Testis (tissue), 2 donors: Measurements from ENCODE around the gene VSTM2A.

Experiments
- POLR2A ChIP-seq: fragments of 450-650 bp; IDR thresholded peaks from one replicate; pipeline ENCODE4 v1.6.1; 2017; ENCODE audit warnings: antibody characterized with exemption, mild to moderate bottlenecking, moderate library complexity
- TF ChIP-seq, protein P1 (sequence below), 3 experiments: fragments of 450-650 bp in 2 of 3; fragments of 200-600 bp in 1 of 3; sonication (generic) in 1 of 3; IDR thresholded peaks; one replicate each; pipeline ENCODE4 v1.5.1; 2016 to 2019; ENCODE audit warnings: antibody characterized with exemption in 3 of 3, mild to moderate bottlenecking in 2 of 3, moderate library complexity in 1 of 3

DNA sequence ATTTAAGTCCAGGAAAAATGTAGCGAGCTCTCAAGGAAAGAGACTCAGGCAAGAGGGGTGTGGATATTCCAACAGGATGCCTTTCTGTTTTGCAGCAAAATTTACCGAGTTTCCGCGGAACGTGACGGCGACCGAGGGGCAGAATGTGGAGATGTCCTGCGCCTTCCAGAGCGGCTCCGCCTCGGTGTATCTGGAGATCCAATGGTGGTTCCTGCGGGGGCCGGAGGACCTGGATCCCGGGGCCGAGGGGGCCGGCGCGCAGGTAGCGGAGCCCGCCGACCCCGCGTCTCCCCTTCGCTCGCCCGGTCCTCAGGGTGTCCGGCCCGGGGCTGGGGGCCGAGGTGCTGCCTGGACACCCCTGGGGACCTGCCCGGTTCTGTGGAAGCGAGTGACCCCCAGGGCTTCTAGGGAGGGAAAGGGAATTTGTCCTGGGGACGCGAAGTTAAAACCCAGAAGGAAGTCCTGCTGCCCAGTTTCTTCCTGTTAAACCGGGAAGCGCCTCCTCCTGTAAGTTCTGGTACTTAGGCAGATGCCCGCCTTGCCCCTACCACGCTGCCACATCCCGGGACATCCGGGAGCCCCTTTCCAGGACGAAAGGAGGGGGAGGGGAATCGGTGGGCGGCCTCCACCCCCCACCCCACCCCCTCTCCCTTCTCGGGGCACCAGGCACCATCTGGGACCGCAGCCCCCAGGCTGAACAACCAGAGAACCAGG, 2.5 kb downstream of the VSTM2A start:
- TF ChIP-seq, protein P1, sequence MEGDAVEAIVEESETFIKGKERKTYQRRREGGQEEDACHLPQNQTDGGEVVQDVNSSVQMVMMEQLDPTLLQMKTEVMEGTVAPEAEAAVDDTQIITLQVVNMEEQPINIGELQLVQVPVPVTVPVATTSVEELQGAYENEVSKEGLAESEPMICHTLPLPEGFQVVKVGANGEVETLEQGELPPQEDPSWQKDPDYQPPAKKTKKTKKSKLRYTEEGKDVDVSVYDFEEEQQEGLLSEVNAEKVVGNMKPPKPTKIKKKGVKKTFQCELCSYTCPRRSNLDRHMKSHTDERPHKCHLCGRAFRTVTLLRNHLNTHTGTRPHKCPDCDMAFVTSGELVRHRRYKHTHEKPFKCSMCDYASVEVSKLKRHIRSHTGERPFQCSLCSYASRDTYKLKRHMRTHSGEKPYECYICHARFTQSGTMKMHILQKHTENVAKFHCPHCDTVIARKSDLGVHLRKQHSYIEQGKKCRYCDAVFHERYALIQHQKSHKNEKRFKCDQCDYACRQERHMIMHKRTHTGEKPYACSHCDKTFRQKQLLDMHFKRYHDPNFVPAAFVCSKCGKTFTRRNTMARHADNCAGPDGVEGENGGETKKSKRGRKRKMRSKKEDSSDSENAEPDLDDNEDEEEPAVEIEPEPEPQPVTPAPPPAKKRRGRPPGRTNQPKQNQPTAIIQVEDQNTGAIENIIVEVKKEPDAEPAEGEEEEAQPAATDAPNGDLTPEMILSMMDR (IDR thresholded peaks at IDR 0.05), result no peak
- no peak for TF ChIP-seq POLR2A
